GM04503 (cell line): Measurements from ENCODE around the gene SLBP.
"Not testable (repeated sequence)": the region's sequence is repeated elsewhere in the genome, so short reads cannot be mapped to it uniquely, and the experiment has no call there.

Experiments
- DNase-seq: peaks from one replicate; pipeline ENCODE4 v3.0.0-alpha.2; 2012; ENCODE audit warnings: low read depth

SLBP gene

GRCh38 chr4:1708581-1708980 lies 3.5 kb downstream of the SLBP start:
- DNase-seq = no peak

GRCh38 chr4:1706358-1706757 lies 5.8 kb downstream of the SLBP start:
- DNase-seq = no peak

- DNase-seq = no peak
These were observed 6.4 kb downstream of the SLBP start for GRCh38 chr4:1705732-1706131.

- DNase-seq = no peak
These were observed 8.3 kb downstream of the SLBP start for GRCh38 chr4:1703867-1704266.

GRCh38 chr4:1701671-1702070 lies 10.4 kb downstream of the SLBP start:
- not testable (repeated sequence) for DNase-seq

- DNase-seq = no peak
These were observed 16.2 kb downstream of the SLBP start for GRCh38 chr4:1695913-1696312.

GRCh38 chr4:1693131-1693896 lies 18.8 kb downstream of the SLBP start:
- no peak for DNase-seq

GRCh38 chr4:1691737-1692373 lies 20.3 kb downstream of the SLBP start:
- no peak for DNase-seq

- no peak for DNase-seq
These were observed 21.4 kb downstream of the SLBP start for GRCh38 chr4:1690698-1691097.

- no peak for DNase-seq
These were observed 25.6 kb downstream of the SLBP start for GRCh38 chr4:1686440-1687036.

GRCh38 chr4:1685235-1686150 lies 26.6 kb downstream of the SLBP start:
- DNase-seq = no peak

GRCh38 chr4:1684506-1685234 lies 27.4 kb downstream of the SLBP start:
- no peak for DNase-seq

GRCh38 chr4:1683736-1684505 lies 28.2 kb downstream of the SLBP start, which contains the start of gene FAM53A:
TSS of gene FAM53A (minus strand) at chr4:1684313. CDS start at chr4:1668741, 15,572 bp downstream.
- DNase-seq = no peak

- DNase-seq = peak; percentile 77
These were observed 28.8 kb downstream of the SLBP start for GRCh38 chr4:1683261-1683735.

- DNase-seq = no peak
These were observed 29.3 kb downstream of the SLBP start for GRCh38 chr4:1682860-1683259.

- no peak for DNase-seq
These were observed 33.9 kb downstream of the SLBP start for GRCh38 chr4:1678244-1678643.

- no peak for DNase-seq
These were observed 35.3 kb downstream of the SLBP start for GRCh38 chr4:1676605-1677525.

GRCh38 chr4:1675802-1676137 lies 36.3 kb downstream of the SLBP start:
- DNase-seq = no peak

GRCh38 chr4:1675136-1675801 lies 36.9 kb downstream of the SLBP start:
- DNase-seq = no peak
